NAMALWA (cell line): ENCODE results near the gene CEP112.
A peak's percentile ranks its signal among the peaks of the same experiment; 100 is the strongest.
"Not testable (repeated sequence)": the region's sequence is repeated elsewhere in the genome, so short reads cannot be mapped to it uniquely, and the experiment has no call there.

ENCODE experiments used
- DNase-seq: peaks from one replicate; pipeline ENCODE4 v3.0.0-alpha.2; 2015; ENCODE audit warnings: low spot score

The CEP112 gene

DNA sequence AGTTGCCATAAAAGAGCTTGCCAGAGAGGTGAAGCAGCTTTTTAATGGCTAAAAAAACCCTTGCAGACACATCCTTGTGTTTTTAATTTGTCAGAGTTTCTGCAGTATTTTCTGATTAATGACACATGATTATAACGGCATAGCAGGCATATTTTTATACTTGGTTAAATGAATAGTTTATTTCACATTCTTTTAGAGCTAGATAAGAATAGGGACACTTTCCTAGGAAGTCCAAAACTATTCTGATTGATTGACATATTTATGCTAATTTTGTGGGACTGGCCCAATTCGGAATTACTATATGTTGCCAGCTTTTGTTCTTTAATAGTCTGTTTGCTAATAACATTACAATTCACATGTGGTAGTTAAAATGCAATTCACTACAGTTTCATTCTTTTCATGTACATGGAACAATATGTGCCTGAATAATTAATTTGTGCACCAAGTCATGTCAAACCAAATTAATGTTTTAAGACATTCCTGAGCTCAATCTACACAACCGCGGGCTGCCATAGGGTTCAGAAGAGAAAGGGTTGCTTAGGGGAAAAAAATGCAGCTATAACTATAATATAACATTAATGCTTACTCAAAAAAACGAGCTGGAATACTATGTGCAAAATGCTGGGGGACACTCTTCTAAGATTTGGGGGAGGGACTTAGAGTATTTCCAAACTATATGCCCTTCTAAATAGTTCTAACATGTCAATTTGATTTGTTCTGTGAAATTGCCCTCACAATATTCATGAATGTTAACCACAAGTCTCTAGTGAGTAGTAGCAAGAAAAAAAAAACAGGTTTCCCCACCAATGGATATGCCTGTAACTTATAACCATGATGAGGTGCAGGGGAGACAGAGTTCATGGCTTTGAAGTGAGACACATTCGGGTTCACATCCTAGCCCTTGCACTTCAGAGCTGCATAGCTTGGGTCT is 305.4 kb downstream of the CEP112 start:
- no peak for DNase-seq

DNA sequence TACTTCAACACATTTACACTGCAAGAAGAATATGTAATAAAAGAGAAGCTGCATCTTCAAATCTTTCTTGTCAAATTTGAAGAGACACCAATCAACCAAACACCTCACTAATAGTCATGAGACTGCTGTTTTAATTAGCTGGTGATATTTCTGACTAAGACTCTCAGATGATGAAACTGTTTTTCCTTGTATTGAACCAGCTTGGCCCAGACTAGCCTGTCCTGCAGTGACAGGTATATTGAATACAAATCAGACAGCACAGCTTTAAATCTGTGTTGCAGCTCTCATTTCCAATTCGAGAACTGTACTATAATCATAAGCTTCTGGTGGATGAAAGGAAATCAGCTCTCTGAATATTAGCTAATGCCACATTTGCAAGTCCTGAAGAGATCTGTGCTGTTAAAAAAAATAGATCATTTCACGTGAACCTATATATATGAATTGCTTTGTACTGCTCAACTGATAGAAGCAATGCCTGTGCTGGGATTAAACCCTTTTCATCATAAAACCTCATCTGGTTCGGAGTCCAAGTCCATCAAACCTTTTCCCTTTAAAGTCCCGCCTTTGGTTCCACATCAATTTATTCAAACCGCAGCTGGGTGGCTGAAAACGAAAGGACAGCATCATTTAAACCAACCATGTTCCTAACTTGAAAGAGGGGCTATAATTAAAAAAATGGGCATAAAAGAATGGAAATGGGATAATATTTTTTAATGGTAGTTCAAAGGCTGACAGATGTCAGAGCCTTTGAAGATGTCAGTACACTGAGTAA is 306.2 kb downstream of the CEP112 start:
- DNase-seq: no peak

DNA sequence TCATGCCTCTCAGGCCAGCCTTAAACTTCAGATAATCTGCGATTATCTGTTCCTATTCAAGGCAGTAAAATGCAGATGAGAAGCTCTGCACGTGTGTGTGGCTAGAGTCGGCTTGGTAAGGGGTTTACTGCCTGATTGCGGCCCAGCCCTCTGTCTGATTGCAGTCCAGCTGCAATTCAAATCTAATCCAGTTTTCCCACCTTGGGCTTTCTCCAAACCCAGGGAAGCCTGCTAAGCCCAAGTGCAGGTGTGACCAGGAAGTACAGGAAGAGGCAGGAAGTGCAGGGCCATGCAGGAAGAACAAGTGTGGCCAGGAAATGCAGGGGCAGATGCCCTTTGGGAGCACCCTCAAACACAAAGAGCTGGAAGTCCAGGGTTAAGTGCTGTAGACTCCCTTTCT is 314.9 kb downstream of the CEP112 start:
- no peak for DNase-seq

DNA sequence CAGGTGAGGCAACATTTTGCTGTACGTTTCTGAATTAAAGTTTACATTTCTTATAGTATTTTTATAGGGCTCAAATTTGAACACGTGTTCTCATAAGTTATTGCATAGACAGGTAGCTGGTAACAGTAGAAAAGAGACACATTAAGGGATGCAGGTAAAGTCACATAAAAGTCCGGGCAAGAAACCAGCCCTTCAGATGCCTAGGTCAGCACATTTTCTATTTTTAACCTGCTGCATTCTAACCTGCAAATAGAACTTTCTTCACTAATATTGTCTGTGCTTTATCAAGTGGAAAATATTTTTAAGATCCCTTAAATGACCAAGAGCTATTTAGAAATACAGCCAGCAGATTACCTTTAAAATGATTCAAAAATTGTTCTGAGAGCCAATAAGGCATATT is 323.1 kb downstream of the CEP112 start:
- DNase-seq: no peak

DNA sequence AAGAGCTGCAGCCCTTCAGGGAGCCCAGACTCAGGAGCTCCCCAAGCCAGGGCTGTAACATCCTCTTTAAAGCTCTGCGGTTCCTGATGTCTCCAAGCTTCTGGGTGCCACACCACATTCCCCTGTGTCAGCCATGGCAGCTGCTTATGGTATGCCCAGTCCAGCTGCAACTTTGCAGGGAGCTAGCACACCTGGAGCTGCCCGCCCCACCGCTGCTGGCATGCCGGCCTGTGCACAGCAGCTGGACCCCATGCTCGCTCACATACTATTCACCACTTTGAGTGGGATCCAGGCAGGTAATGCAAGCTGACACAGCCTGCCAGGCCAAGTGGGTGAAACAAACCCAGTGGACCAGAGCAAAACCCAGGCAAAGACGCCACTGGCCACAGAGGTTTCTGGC is 324.9 kb downstream of the CEP112 start:
- no peak for DNase-seq

DNA sequence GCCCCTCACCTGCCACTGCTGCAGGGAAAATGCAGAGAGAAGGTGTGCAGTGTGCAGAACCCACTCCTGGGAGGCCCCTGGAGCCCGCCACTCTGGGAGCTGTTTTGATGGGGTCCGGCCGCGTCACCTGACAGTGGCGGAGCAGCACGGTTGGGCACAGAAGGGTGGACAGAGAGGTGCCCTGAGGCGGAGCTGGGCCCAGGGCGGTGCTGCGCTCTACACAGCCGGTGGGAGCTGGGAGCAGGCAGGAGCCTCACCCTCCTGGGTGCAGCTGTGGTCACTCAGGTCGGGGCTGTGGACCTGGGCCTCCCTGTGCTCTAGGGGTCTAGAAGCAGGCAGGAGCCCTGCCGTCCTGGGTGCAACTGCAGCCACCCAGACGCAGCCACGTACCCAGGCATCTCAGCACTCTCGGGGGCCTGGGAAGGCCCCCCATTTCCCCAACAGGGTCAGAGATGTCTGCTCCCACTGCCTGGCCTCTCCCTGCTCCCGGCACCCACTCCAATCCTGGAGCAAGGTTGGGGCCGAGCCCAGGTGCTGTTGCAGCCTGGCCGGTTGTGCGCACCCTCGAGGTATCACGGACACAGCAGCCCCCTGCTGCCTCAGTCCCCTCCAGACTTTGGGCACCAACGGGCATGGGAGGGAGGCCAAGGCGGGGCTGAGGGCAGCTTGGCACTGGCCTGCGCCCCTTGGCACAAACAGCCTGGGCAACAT is 326.1 kb downstream of the CEP112 start:
- no peak for DNase-seq

DNA sequence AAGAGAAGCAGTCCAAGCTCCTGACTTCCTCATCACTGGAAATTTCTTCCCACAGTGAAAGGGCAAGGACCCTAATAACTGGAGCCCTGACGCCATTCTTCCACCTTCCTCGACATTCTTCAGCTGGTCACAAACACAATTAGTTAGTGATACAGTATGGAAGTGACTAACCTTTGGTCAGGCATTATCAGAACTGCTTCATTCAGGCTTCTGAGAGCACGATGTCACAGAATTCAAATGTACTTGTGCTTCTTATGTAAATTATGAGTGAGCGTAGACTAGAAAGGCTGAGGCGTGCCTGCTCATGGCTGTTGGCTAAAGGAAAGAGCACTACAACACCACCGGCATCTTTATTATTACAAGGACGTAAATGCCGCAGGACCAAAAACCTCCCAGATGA is 327.5 kb downstream of the CEP112 start:
- DNase-seq: no peak

DNA sequence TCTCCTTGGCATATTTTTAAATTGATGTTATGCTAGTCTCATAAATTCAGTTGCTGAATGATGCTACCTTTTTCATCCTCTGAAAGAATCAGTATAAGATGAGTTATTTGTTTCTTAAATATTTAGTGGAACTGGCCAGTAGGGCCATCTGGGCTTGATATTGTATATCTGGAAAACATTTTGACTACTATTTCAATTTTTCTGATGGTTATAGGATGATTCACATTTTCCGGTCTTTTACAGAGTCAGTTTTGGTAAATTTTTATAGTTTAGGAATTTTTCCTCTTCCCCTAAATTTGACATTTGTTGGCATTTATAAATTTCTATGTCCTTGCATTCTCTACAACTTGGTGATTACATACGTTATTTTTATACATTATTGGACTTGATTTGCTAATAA is 334.2 kb downstream of the CEP112 start:
- no peak for DNase-seq

DNA sequence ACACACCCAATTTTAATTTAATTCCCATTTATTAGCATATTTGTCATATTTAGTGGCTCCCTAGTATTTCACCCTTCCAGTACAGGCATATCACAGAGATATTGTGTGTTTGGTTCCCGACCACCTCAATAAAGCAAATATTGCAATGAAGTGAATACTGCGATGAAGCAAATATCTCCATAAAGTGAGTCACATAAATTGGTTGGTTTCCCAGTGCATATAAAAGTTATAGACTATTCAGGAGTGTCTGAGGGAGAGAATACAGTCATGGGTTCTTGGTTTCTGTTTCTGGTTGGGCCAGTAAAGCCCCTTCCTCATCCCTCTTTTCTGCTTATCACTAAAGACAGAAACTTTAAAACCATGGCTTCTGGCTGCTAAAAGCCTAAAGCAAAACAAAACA is 335.1 kb downstream of the CEP112 start:
- DNase-seq: no peak

DNA sequence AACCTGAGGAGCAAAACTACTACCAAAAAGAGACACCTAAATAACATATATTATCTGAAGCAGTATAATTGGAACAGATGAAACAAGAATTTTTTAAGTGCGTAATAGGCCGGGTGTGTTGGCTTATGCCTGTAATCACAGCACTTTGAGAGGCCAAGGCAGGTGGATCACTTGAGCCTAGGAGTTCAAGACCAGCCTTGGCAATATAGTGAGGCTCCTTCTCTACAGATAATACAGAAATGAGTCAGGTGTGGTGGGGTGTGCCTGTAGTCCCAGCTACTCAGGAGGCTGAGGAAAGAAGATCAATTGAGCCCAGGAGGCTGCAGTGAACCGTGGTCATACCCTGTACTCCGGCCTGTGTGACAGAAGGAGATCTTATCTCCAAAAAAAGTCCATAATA is 336.3 kb downstream of the CEP112 start:
- no peak for DNase-seq

DNA sequence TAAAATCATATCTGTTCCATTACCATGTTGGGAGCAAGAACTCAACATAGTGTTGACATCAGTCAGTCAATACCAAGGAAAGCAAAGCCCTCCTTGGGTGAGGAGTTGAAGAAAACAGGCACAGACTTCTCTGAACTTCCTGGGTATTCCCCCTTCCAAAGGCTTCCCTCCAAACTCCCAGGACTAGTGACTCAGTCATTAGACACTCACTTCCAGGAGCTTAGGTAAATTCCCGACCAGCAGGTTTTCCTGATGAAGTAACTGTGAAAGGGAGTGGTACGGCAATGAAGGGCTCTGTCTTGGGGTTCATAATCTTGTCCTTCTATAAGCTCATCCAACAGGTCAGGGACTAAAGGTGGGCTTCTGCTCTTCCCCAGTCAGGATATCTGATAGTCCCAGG is 336.7 kb downstream of the CEP112 start:
- DNase-seq: no peak

DNA sequence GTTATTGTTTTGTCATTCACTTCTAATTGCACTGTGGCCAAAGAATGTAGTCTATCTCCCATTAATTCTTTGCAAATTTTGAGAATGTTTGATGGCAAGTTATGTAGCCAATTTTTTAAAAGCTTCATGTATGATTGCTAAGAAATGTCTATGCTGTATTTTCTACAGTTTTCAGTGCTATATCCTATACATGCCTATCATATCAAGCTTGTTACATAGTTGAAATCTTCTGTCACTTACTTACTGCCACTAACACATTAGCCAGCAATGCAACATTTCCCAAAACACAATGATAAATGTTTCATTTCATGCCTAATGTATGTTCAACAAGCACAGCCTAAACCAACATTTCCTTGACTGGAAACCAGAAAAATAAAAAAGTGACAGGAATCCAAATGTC is 338.1 kb downstream of the CEP112 start:
- DNase-seq: no peak

DNA sequence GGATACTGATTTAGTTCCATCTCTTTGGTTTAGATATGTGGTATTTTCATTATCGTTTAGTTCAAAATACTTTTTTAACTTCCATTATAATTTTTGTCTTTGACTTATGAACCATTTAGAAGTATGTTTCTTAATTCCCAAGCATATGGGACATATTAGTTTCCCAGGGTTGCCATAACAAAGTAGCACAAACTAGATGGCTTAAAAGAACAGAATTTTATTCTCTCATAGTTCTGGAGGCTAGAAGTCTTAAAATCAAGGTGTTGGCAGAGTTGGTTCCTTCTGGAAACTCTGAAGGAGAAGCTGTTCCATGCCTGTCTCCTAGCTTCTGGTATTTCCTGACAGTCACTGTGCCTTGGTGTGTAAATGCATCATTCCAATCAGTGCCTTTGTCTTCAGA is 339.0 kb downstream of the CEP112 start:
- no peak for DNase-seq

DNA sequence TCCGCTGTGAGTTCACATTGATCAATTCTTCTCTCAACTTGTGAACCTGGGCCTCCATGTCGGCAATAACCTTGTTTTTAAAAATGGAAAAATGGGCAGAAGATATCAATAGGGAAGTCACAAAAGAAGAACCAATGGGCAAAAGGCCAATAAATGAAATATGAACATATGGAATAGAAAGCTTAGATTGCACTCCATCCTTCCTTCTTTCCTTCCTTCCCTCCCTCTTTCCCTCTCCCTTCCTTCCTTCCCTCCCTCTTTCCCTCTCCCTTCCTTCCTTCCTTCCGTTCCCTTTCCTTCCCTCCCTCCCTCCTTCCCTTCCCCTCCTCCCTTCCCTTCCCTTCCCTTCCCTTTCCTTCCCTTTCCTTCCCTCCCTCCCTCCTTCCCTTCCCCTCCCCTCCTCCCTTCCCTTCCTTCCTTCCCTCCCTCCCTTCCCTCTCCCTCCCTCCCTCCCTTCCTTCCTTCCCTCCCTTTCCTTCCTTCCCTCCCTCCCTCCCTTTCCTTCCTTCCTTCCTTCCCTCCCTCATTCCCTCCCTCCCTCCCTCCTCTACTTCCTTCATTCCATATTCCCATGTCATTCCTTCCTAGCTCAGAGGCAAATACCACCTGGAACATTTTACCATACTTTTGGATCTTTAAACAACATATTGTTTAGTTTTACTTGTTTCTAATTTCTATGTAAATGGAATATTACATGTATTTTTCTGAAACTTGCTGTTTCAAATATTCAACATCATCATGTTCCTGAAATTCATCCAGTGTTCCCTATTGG is 339.8 kb downstream of the CEP112 start:
- no peak for DNase-seq

DNA sequence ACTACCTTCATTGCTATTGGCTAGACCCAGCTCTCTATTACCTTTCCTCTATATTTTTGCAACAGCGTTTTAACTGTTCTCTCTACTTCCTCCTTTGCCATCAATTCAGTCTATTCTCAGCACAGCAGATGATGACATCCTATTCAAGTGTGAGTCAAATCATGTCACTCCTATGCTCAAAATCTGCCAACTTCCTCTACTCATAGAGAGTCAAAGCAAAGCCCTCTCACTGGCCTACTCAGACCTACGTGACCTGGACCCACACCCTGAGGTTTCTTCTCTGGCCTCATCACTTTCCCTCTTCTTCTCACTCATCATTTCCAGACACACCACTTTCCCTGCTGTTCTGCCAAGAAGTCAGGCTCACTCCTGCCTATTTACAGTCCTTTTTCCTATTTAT is 341.4 kb downstream of the CEP112 start:
- peak; percentile 42 for DNase-seq

DNA sequence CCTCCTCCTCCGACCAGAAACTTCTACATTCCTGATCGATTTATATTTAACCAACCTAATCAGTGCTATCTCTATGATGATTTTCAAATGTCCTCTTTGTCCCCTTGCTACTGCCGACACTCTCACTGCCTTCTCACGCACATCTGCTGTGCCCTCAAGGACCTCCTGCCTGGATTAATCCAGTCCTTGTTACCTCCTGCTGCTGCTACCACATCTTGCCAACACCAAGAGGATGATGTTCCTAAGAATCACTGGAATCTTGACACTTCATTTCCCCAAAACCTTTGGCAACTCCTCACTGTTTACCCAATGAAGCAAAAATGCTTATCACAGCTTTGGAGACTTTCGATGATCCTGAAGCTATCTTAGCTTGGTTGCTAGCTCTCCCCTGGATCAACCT is 343.2 kb downstream of the CEP112 start:
- DNase-seq: no peak

DNA sequence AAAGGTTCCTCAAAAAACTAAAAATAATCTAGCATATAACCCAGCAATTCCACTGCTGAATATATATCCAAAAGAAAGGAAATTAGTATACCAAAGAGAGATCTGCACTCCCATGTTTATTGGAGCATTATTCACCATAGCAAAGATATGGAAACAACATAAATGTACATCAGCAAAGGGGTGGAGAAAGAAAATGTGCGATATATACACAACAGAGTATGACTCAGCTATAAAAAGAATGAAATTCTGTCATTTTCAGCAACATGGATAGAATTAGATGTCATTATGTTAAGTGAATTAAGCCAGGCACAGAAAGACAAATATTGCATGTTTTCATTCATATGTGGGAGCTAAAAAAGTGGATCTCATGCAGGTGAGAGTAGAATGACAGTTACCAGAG is 350.8 kb downstream of the CEP112 start:
- no peak for DNase-seq

DNA sequence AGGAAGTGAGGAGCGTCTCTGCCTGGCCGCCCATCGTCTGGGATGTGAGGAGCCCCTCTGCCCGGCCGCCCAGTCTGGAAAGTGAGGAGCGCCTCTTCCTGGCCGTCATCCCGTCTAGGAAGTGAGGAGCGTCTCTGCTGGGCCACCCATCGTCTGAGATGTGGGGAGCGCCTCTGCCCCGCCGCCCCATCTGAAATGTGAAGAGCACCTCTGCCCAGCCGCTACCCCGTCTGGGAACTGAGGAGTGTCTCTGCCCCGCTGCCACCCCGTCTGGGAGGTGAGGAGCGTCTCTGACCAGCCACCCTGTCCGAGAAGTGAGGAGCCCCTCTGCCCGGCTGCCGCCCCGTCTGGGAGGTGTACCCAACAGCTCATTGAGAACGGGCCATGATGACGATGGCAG is 354.7 kb downstream of the CEP112 start:
- DNase-seq: not testable (repeated sequence)

DNA sequence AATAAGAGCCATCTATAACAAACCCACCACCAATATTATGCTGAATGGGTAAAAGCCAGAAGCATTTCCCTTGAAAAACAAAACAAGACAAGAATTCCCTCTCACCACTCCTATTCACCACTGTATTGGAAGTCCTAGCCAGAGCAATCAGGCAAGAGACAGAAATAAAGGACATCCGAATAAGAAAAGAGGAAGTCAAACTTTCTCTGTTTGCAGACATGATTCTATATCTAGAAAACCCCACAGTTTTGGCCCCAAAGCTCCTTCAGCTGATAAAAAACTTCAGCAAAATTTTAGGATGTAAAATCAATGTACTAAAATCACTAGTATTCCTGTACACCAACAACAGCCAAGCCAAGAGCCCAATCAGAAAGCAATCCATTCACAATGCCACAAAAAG is 358.7 kb downstream of the CEP112 start:
- DNase-seq: no peak

DNA sequence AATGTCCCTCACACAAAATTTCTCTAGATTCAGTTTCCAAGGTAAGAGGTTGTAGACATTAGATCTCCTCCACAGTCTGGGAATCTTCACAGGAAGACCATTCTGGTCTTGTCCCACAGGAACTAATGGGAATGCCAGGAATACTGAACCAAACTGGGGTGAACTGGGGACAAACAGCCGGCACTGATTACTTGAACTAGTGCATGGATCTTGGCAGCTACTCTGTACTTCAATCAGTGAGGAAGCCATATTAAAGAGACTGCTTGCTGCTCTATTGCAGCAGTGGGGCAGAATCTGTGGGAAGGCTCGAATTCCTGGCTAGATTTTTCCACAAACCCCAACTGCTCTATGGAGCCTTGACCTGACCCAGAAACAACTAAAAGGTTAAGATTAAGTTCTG is 361.6 kb downstream of the CEP112 start:
- DNase-seq: no peak

DNA sequence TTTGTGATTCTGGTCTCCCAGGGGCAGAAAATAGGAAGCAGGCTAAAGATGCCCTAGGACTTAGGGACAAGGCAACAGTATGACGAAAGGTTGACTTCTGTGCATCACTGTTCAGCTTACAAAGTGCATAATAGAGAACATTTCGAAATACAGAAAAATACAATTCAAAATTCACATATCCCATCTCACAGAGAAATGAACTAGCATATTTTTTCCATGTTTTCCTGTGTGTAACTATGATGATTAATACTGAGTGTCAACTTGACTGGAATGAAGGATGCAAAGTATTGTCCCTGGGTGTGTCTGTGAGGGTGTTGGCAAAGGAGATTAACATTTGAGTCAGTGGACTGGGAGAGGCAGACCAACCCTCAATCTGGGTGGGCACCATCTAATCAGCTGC is 365.4 kb downstream of the CEP112 start:
- DNase-seq: not testable (repeated sequence)

DNA sequence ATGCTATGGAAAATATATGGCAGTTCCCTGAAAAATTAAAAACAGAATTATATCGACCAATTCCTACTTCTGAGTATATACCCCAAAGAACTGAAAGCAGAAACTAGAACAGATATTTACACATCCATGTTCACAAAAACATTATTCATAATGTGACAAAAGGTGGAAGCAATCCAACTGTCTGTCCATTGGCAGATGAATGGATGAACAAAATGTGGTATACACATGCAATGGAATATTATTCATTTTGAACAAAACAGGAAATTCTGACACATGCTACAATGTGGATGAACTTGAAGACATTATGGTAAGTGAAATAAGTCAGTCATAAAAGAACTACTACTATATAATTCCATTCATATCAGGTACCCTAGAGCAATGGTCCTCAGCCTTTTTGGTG is 367.0 kb downstream of the CEP112 start:
- no peak for DNase-seq
